Karpas-422 (cell line): ENCODE measurements around the gene RNFT2. TPM values are rescaled to one million over a fixed set of nuclear protein-coding genes. Genes with fewer than 3 reads are reported as not detected.
"Not testable (repeated sequence)": the region's sequence is repeated elsewhere in the genome, so short reads cannot be mapped to it uniquely, and the experiment has no call there.

Experiments
- DNase-seq: peaks from one replicate; pipeline ENCODE4 v3.0.0-alpha.2; 2015
- H2AFZ ChIP-seq: fragments of 200-600 bp; sonication (generic); 2 replicates; pipeline ENCODE4 v1.6.1; 2014; ENCODE audit warnings: antibody characterized with exemption, low read length, mixed read lengths
- H3K27ac ChIP-seq: fragments of 200-600 bp; sonication (generic); 2 replicates; pipeline ENCODE4 v1.5.1; 2014; ENCODE audit warnings: mild to moderate bottlenecking, low read length, moderate library complexity
- H3K27me3 ChIP-seq: fragments of 200-600 bp; sonication (generic); 2 replicates; pipeline ENCODE4 v1.6.1; 2014; ENCODE audit warnings: low read length, mixed read lengths
- H3K36me3 ChIP-seq: fragments of 200-600 bp; sonication (generic); 2 replicates; pipeline ENCODE4 v1.6.1; 2014; ENCODE audit warnings: low read length, mixed read lengths; ENCODE audit not compliant: insufficient read depth
- H3K4me1 ChIP-seq: fragments of 200-600 bp; sonication (generic); 2 replicates; pipeline ENCODE4 v1.6.1; 2014; ENCODE audit warnings: mild to moderate bottlenecking, low read length, mixed read lengths
- H3K4me2 ChIP-seq: fragments of 200-600 bp; sonication (generic); 2 replicates; pipeline ENCODE4 v1.6.1; 2014; ENCODE audit warnings: low read length, low read depth, mild to moderate bottlenecking; ENCODE audit not compliant: poor library complexity, severe bottlenecking
- H3K4me3 ChIP-seq: fragments of 200-600 bp; sonication (generic); 2 replicates; pipeline ENCODE4 v1.5.1; 2014; ENCODE audit warnings: mild to moderate bottlenecking, antibody characterized with exemption, low read length, mixed read lengths
- H3K79me2 ChIP-seq: fragments of 200-600 bp; sonication (generic); 2 replicates; pipeline ENCODE4 v1.6.1; 2014; ENCODE audit warnings: mild to moderate bottlenecking, low read length, mixed read lengths
- H3K9ac ChIP-seq: fragments of 200-600 bp; sonication (generic); 2 replicates; pipeline ENCODE4 v1.6.0; 2014; ENCODE audit warnings: low read length
- H3K9me2 ChIP-seq: fragments of 200-600 bp; sonication (generic), shearing (Covaris generic); replicated peaks from 2 replicates; pipeline ENCODE4 v1.6.0; 2014; ENCODE audit warnings: mild to moderate bottlenecking, low read length, moderate library complexity; ENCODE audit not compliant: insufficient read depth
- H3K9me3 ChIP-seq: fragments of 300-700, 200-600 bp; sonication (generic); 2 replicates; pipeline ENCODE4 v1.6.1; 2014; ENCODE audit warnings: low read length, mixed read lengths
- H4K20me1 ChIP-seq: fragments of 200-600 bp; sonication (generic); 2 replicates; pipeline ENCODE4 v1.6.1; 2014; ENCODE audit warnings: mild to moderate bottlenecking, antibody characterized with exemption, low read length, low read depth; ENCODE audit not compliant: insufficient read depth
- total RNA-seq: library from RNA; depleted of rRNA; stranded (reverse); fragments of >200 nt; shearing (Covaris generic); gene quantifications from 2 replicates; pipeline ENCODE4 v1.2.3, GENCODE V29; 2014; ENCODE audit warnings: low replicate concordance

Gene RNFT2
- total RNA-seq, 1 experiment from 2014 or later = 6.7 TPM

GRCh38 chr12:116779597-116779996 lies 41.5 kb downstream of the RNFT2 start:
- DNase-seq = no peak
- H3K4me1 ChIP-seq = no peaks in the 10 kb centered on the region
- no peak overlapping the region for H3K4me3 ChIP-seq
- no peaks in the 10 kb centered on the region for H3K79me2 ChIP-seq
- H4K20me1 ChIP-seq = no peaks in the 10 kb centered on the region
- H3K4me2 ChIP-seq = no peak overlapping the region
- no peaks in the 10 kb centered on the region for H3K36me3 ChIP-seq
- H3K27me3 ChIP-seq = no peaks in the 10 kb centered on the region
- no peak overlapping the region for H2AFZ ChIP-seq
- no peak overlapping the region for H3K27ac ChIP-seq
- H3K9me2 ChIP-seq = no peaks in the 10 kb centered on the region
- H3K9me3 ChIP-seq = no peaks in the 10 kb centered on the region
- no peak overlapping the region for H3K9ac ChIP-seq

- no peak overlapping the region for H3K9ac ChIP-seq
- H3K4me2 ChIP-seq = no peak overlapping the region
- H3K27ac ChIP-seq = no peak overlapping the region
- no peak for DNase-seq
- no peak overlapping the region for H3K4me3 ChIP-seq
- no peaks in the 10 kb centered on the region for H3K4me1 ChIP-seq
- H2AFZ ChIP-seq = no peak overlapping the region
- H3K9me2 ChIP-seq = no peaks in the 10 kb centered on the region
- no peaks in the 10 kb centered on the region for H4K20me1 ChIP-seq
- H3K79me2 ChIP-seq = no peaks in the 10 kb centered on the region
- H3K36me3 ChIP-seq = no peaks in the 10 kb centered on the region
- H3K9me3 ChIP-seq = no peaks in the 10 kb centered on the region
- H3K27me3 ChIP-seq = no peaks in the 10 kb centered on the region
Measured at GRCh38 chr12:116780942-116781341, 42.8 kb downstream of the RNFT2 start.

- H3K4me3 ChIP-seq = no peak overlapping the region
- no peak overlapping the region for H3K4me2 ChIP-seq
- no peak overlapping the region for H2AFZ ChIP-seq
- H3K27ac ChIP-seq = no peak overlapping the region
- H3K9me2 ChIP-seq = no peaks in the 10 kb centered on the region
- H3K4me1 ChIP-seq = no peaks in the 10 kb centered on the region
- no peaks in the 10 kb centered on the region for H3K9me3 ChIP-seq
- H3K79me2 ChIP-seq = no peaks in the 10 kb centered on the region
- H3K36me3 ChIP-seq = no peaks in the 10 kb centered on the region
- DNase-seq = no peak
- H4K20me1 ChIP-seq = no peaks in the 10 kb centered on the region
- no peak overlapping the region for H3K9ac ChIP-seq
- H3K27me3 ChIP-seq = no peaks in the 10 kb centered on the region
Measured at GRCh38 chr12:116783525-116784237, 45.6 kb downstream of the RNFT2 start.

GRCh38 chr12:116784238-116784612 lies 46.1 kb downstream of the RNFT2 start:
- peak; percentile 65 for DNase-seq

GRCh38 chr12:116789562-116789961 lies 51.4 kb downstream of the RNFT2 start:
- not testable (repeated sequence) for H3K4me3 ChIP-seq, H3K27ac ChIP-seq, H3K9me2 ChIP-seq, H3K27me3 ChIP-seq, H2AFZ ChIP-seq, H3K4me2 ChIP-seq, DNase-seq, H3K4me1 ChIP-seq, H3K36me3 ChIP-seq, H3K79me2 ChIP-seq, H3K9ac ChIP-seq, H4K20me1 ChIP-seq, H3K9me3 ChIP-seq

More at GRCh38 chr12:116784238-116784612, 46.1 kb downstream of the RNFT2 start:
- Histone ChIP-seq H3K9me3 (no peaks in the 10 kb centered on the region), H3K27ac (no peak overlapping the region), H2AFZ (no peak overlapping the region), H3K36me3 (no peaks in the 10 kb centered on the region), H4K20me1 (no peaks in the 10 kb centered on the region), H3K79me2 (no peaks in the 10 kb centered on the region), H3K27me3 (no peaks in the 10 kb centered on the region), H3K4me2 (no peak overlapping the region), H3K9me2 (no peaks in the 10 kb centered on the region), H3K4me1 (no peaks in the 10 kb centered on the region), H3K4me3 (no peak overlapping the region), H3K9ac (no peak overlapping the region)

- Histone ChIP-seq H3K36me3 (no peaks in the 10 kb centered on the region), H3K4me3 (no peak overlapping the region), H3K9me2 (no peaks in the 10 kb centered on the region), H4K20me1 (no peaks in the 10 kb centered on the region), H3K79me2 (no peaks in the 10 kb centered on the region), H3K9me3 (no peaks in the 10 kb centered on the region), H3K9ac (no peak overlapping the region), H3K27ac (no peak overlapping the region), H3K4me2 (no peak overlapping the region), H3K4me1 (no peaks in the 10 kb centered on the region), H2AFZ (no peak overlapping the region), H3K27me3 (no peaks in the 10 kb centered on the region)
- no peak for DNase-seq
Measured at GRCh38 chr12:116790066-116790465, 52.0 kb downstream of the RNFT2 start.

GRCh38 chr12:116792403-116792802 lies 54.3 kb downstream of the RNFT2 start:
- Histone ChIP-seq H3K27me3 (no peaks in the 10 kb centered on the region), H3K4me2 (no peak overlapping the region), H3K9me3 (no peaks in the 10 kb centered on the region), H3K9me2 (no peaks in the 10 kb centered on the region), H3K36me3 (no peaks in the 10 kb centered on the region), H4K20me1 (no peaks in the 10 kb centered on the region), H2AFZ (no peak overlapping the region), H3K4me3 (no peak overlapping the region), H3K27ac (no peak overlapping the region), H3K4me1 (no peaks in the 10 kb centered on the region), H3K9ac (no peak overlapping the region), H3K79me2 (no peaks in the 10 kb centered on the region)
- DNase-seq = no peak

GRCh38 chr12:116794725-116795124 lies 56.6 kb downstream of the RNFT2 start:
- H3K27me3 ChIP-seq = no peaks in the 10 kb centered on the region
- no peak overlapping the region for H3K9ac ChIP-seq
- H4K20me1 ChIP-seq = no peaks in the 10 kb centered on the region
- no peak overlapping the region for H3K4me2 ChIP-seq
- H3K36me3 ChIP-seq = no peaks in the 10 kb centered on the region
- H3K9me3 ChIP-seq = no peaks in the 10 kb centered on the region
- H3K4me1 ChIP-seq = no peaks in the 10 kb centered on the region
- H3K79me2 ChIP-seq = no peaks in the 10 kb centered on the region
- H3K4me3 ChIP-seq = no peak overlapping the region
- H2AFZ ChIP-seq = no peak overlapping the region
- no peak overlapping the region for H3K27ac ChIP-seq
- DNase-seq = no peak
- no peaks in the 10 kb centered on the region for H3K9me2 ChIP-seq
